GM10266 (cell line): Measurements from ENCODE around the gene PTCH1.

ENCODE experiments used
- DNase-seq: peaks from one replicate; pipeline ENCODE4 v3.0.0; 2012; ENCODE audit errors: extremely low spot score
- CTCF ChIP-seq: IDR thresholded peaks from 2 replicates; pipeline ENCODE4 v1.5.1; 2012; ENCODE audit warnings: mild to moderate bottlenecking, low read depth; ENCODE audit not compliant: control insufficient read depth, insufficient read depth; ENCODE audit errors: missing control alignments

PTCH1 gene

DNA sequence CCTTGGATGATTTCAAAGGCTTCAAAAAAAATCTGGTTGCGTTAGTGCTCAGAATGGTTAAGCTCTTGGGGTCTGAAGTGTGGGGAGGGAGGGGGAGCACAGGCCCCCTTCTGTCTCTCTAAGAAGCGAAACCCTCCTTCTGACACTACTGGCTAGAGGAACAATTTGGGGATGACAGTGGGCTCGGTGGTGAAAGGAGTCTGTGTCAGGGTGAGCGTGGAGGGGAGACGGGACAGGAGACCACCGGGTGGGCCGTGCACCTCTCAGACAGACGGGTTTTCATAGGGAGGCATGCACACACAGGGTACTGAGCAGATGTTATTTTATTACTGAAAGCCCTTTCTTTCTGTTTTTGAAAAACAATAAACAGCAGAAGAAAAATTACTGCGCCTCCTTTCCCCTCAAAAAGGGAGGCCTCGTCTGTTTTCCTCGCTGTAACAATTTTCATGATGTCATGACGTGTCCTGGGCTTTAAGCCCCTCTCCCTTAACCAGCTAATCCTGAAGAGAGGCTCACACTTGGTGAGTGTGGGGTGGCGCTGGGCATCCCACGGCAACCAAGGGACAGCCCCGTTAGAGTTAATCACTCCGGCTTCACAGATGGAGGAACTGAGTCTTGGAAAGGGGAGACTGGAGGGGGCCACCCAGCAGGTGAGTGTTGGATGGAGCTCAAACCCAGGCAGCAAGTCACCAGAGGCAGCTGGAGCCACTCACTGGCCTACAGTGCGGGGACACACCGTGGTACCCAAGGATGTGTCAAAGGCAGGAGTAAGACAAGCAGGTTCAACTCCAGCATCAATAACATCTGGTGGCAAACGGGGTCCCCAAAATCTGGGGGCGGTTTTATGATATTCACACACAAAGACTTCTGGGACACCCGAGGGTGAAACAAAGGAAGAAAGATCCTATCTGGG, 53.4 kb downstream of the PTCH1 start:
- TF ChIP-seq CTCF: no peak
- no peak for DNase-seq

DNA sequence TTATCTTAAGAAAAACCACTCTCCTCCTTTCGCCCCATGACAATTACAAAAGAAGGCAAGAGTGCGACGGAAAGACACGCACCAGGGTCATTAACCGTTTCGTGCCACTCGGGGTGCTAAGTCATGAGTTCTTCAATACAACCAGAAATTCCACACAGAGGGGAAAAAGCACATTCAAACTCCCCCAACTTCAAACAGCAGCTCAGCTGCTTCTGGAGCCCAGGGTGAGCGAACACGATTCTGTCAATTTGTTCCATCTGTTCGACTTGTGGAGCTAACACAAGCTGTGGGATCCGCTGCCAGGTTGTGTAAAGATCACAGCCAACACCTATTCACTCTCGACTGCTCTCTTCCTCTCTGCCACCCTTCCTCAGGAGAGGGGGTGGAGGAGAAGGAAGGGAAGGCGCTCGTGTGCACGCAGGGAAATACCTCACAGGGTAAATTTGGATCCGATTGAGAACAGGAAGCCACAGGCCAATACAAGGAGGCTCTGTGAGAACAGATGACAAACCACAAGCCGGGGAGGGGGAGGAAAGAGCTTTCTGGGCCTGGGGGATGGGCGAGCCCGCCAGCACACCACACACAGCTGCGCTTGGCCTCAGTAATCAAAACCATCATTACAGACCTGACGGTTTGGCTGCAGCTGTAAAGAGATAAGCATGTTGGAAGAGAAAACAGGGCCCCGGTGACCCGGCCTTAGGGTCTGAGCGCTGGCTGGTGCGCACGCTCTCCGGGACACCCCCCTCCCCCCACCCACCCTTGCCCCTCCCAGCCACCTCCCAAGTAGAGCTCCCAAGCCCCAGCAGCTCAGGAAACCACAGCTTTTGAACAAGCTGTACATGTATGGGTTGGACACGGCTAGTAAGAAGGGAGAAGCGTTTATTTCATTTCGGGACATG, 54.3 kb downstream of the PTCH1 start:
- no peak for TF ChIP-seq CTCF
- peak; percentile 85 for DNase-seq

GRCh38 chr9:95461448-95462248, 55.1 kb downstream of the PTCH1 start:
- no peak for TF ChIP-seq CTCF
- DNase-seq: no peak

- DNase-seq: no peak
- no peak for TF ChIP-seq CTCF
These were observed 56.1 kb downstream of the PTCH1 start for GRCh38 chr9:95460518-95461164.

DNA sequence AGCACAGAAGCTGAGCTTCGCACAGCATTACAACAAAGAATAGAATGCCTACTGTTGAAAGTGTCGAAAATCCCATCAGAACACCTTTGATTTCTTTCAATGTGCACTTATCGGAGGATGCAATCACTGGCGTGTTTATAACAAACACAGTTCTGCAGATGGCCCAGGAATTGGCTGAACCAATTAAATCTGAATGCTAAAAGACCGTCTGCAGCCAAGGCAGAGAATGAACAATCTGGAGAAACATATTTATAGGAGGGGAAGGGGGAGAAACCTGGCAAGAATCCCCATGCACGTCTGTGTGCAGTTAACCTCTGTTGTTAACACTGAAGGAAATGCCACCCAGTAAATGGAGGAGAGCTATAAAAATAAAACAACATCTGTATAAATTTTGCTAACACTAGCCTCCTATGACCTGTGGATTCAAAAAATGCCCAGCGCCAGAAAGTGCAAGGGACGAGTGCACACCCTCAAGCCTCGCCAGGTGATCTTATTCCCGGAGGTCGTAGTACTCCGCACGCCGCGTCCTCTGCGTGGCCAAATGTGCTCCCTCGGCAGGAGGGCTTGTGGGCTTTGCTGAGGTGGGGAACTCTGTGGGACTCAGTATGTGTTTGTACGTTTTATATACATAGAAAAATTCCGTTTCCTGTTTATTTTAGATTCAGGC, 56.8 kb downstream of the PTCH1 start:
- TF ChIP-seq CTCF: no peak
- no peak for DNase-seq

DNA sequence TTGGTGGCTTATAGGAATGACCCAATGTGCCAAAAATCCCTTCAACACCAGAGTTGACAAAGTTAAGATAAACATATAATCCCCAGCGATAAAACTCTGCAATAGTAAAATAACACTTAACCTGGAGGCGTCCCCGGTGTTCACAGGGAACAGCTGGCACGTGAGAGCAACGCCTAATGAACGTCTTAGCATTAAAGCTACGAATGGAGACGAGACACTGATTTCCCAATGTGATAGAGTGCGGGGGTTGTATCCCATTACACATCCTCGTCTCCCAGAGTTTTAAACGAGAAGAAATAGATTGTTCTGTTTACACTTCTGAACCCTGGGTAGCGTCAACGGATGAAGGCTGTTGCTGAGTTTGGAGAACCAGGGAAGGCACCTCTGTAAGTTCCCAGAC, 57.6 kb downstream of the PTCH1 start:
- no peak for TF ChIP-seq CTCF
- DNase-seq: no peak
